ENCODE data around the gene MTMR1. TPM values are rescaled to one million over a fixed set of nuclear protein-coding genes. Genes with fewer than 3 reads are reported as not detected.

Gene MTMR1
- total RNA-seq, 1 donor from 2014 or later, result 18.6 TPM

GRCh38 chrX:150696331-150696730 is 3.1 kb downstream of the MTMR1 start:
- no peak for DNase-seq (ENCODE audit: low spot score)

- DNase-seq (ENCODE audit: low spot score), result no peak
Observed at GRCh38 chrX:150696866-150697265, 3.7 kb downstream of the MTMR1 start.

- DNase-seq (ENCODE audit: low spot score), result no peak
Observed at GRCh38 chrX:150697641-150698040, 4.4 kb downstream of the MTMR1 start.

- DNase-seq (ENCODE audit: low spot score), result no peak
Observed at GRCh38 chrX:150698981-150699380, 5.8 kb downstream of the MTMR1 start.

GRCh38 chrX:150700107-150700506 is 6.9 kb downstream of the MTMR1 start:
- DNase-seq (ENCODE audit: low spot score), result no peak

- DNase-seq (ENCODE audit: low spot score), result no peak
Observed at GRCh38 chrX:150701377-150701776, 8.2 kb downstream of the MTMR1 start.

GRCh38 chrX:150702966-150703694 is 9.9 kb downstream of the MTMR1 start:
- DNase-seq (ENCODE audit: low spot score), result no peak

- DNase-seq (ENCODE audit: low spot score), result no peak
Observed at GRCh38 chrX:150703695-150703974, 10.4 kb downstream of the MTMR1 start.

- no peak for DNase-seq (ENCODE audit: low spot score)
Observed at GRCh38 chrX:150704030-150704613, 10.9 kb downstream of the MTMR1 start.

GRCh38 chrX:150712619-150713018 is 19.4 kb downstream of the MTMR1 start:
- DNase-seq (ENCODE audit: low spot score), result no peak

- no peak for DNase-seq (ENCODE audit: low spot score)
Observed at GRCh38 chrX:150715184-150715583, 22.0 kb downstream of the MTMR1 start.

GRCh38 chrX:150719621-150720020 is 26.4 kb downstream of the MTMR1 start:
- no peak for DNase-seq (ENCODE audit: low spot score)

- DNase-seq (ENCODE audit: low spot score), result no peak
Observed at GRCh38 chrX:150729956-150730355, 36.8 kb downstream of the MTMR1 start.

GRCh38 chrX:150730719-150731118 is 37.5 kb downstream of the MTMR1 start:
- DNase-seq (ENCODE audit: low spot score), result no peak

GRCh38 chrX:150731795-150732194 is 38.6 kb downstream of the MTMR1 start:
- no peak for DNase-seq (ENCODE audit: low spot score)

- no peak for DNase-seq (ENCODE audit: low spot score)
Observed at GRCh38 chrX:150736475-150736874, 43.3 kb downstream of the MTMR1 start.

- no peak for DNase-seq (ENCODE audit: low spot score)
Observed at GRCh38 chrX:150752124-150752523, 58.9 kb downstream of the MTMR1 start.

- DNase-seq (ENCODE audit: low spot score), result no peak
Observed at GRCh38 chrX:150753357-150753756, 60.2 kb downstream of the MTMR1 start.

- DNase-seq (ENCODE audit: low spot score), result no peak
Observed at GRCh38 chrX:150753968-150754367, 60.8 kb downstream of the MTMR1 start.

GRCh38 chrX:150757371-150757770 is 64.2 kb downstream of the MTMR1 start:
- no peak for DNase-seq (ENCODE audit: low spot score)

- no peak for DNase-seq (ENCODE audit: low spot score)
Observed at GRCh38 chrX:150759568-150760416, 66.6 kb downstream of the MTMR1 start.

- DNase-seq (ENCODE audit: low spot score), result no peak
Observed at GRCh38 chrX:150761176-150761818, 68.1 kb downstream of the MTMR1 start.
